Peyer's patch (tissue), 4 donors: ENCODE results near the gene FARP1. TPM values are rescaled to one million over a fixed set of nuclear protein-coding genes. Genes with fewer than 3 reads are reported as not detected.

Experiments used
- DNase-seq, 3 donors: peaks; one replicate each; pipeline ENCODE4 v3.0.0-alpha.2; 2017 to 2019
- H3K27ac ChIP-seq, 4 donors: fragments of 200-600 bp; sonication (generic); one replicate each; pipeline ENCODE4 v1.5.1; 2016 to 2019
- H3K27me3 ChIP-seq, 2 donors: fragments of 200-600 bp; sonication (generic); one replicate each; pipeline ENCODE4 v1.5.1; 2019
- H3K36me3 ChIP-seq, 3 donors: fragments of 200-600 bp; sonication (generic); one replicate each; pipeline ENCODE4 v1.5.1; 2016 to 2019
- H3K4me1 ChIP-seq, 4 donors: fragments of 200-600 bp; sonication (generic); one replicate each; pipeline ENCODE4 v1.5.1; 2016 to 2019
- H3K4me3 ChIP-seq, 4 donors: fragments of 200-600 bp; sonication (generic); 1 replicate in 3 of 4; 2 replicates in 1 of 4; pipeline ENCODE4 v1.5.1; 2016 to 2019; ENCODE audit warnings: mild to moderate bottlenecking in 1 of 4
- H3K9me3 ChIP-seq, 4 donors: fragments of 200-600 bp; sonication (generic); one replicate each; pipeline ENCODE4 v1.5.1; 2016 to 2019; ENCODE audit warnings: mild to moderate bottlenecking in 1 of 4
- CTCF ChIP-seq, 6 experiments: fragments of 450-650 bp in 4 of 6; fragments of 200-600 bp in 2 of 6; sonication (generic) in 1 of 6; IDR thresholded peaks; one replicate each; pipeline ENCODE4 v1.5.1; 2017 to 2019; ENCODE audit warnings: antibody characterized with exemption in 6 of 6, mild to moderate bottlenecking in 3 of 6, moderate library complexity in 1 of 6
- POLR2A ChIP-seq, 2 donors: fragments of 450-650 bp; IDR thresholded peaks; one replicate each; pipeline ENCODE4 v1.5.1; 2017; ENCODE audit warnings: antibody characterized with exemption in 2 of 2, mild to moderate bottlenecking in 2 of 2, moderate library complexity in 2 of 2
- total RNA-seq, 4 donors: library from RNA; depleted of rRNA; stranded (reverse); fragments of >200 nt; gene quantifications; one replicate each; pipeline ENCODE4 v1.1.0, GENCODE V29; 2016

FARP1 gene
- total RNA-seq, 4 donors from 2014 or later = 10.6 to 61.1 (median 14.9) TPM

GRCh38 chr13:98141091-98141490, 1.8 kb upstream of the FARP1 start:
- H3K4me1 ChIP-seq = peaks cover 0 to 9% (median 0%) of the 10 kb centered on the region in 4 donors
- no peak for TF ChIP-seq POLR2A (IDR thresholded peaks at IDR 0.05)
- TF ChIP-seq CTCF (IDR thresholded peaks at IDR 0.05) = no peak
- no peak overlapping the region for H3K27ac ChIP-seq
- no peaks in the 10 kb centered on the region for H3K9me3 ChIP-seq
- no peak overlapping the region for H3K4me3 ChIP-seq
- H3K36me3 ChIP-seq = no peaks in the 10 kb centered on the region
- no peak for DNase-seq
- no peaks in the 10 kb centered on the region for H3K27me3 ChIP-seq

- H3K4me3 ChIP-seq = peak overlapping the region; percentile 40 to 73 (median 60)
- no peaks in the 10 kb centered on the region for H3K27me3 ChIP-seq
- no peaks in the 10 kb centered on the region for H3K36me3 ChIP-seq
- no peak for TF ChIP-seq CTCF (IDR thresholded peaks at IDR 0.05)
- no peak for TF ChIP-seq POLR2A (IDR thresholded peaks at IDR 0.05)
- peaks cover 0 to 9% (median 0%) of the 10 kb centered on the region in 4 donors for H3K4me1 ChIP-seq
- peak overlapping the region in 1 of 4 donors; percentile 49 for H3K27ac ChIP-seq
- no peaks in the 10 kb centered on the region for H3K9me3 ChIP-seq
- DNase-seq = peak in 1 of 3 donors; percentile 49
Measured at GRCh38 chr13:98141509-98142379, 1.1 kb upstream of the FARP1 start.

GRCh38 chr13:98143157-98143553, 261 bp downstream of the FARP1 start:
- Histone ChIP-seq H3K4me1 (peaks cover 0 to 9% (median 0%) of the 10 kb centered on the region in 4 donors), H3K9me3 (no peaks in the 10 kb centered on the region), H3K27ac (peak overlapping the region; percentile 36 to 78 (median 54)), H3K36me3 (no peaks in the 10 kb centered on the region), H3K27me3 (no peaks in the 10 kb centered on the region), H3K4me3 (peak overlapping the region; percentile 41 to 73 (median 60))
- peak in 1 of 3 donors; percentile 55 for DNase-seq
- TF ChIP-seq CTCF (IDR thresholded peaks at IDR 0.05) (no peak), POLR2A (IDR thresholded peaks at IDR 0.05) (no peak)

GRCh38 chr13:98143601-98144026, 720 bp downstream of the FARP1 start:
- peak overlapping the region; percentile 36 to 78 (median 54) for H3K27ac ChIP-seq
- H3K27me3 ChIP-seq = no peaks in the 10 kb centered on the region
- peak in 1 of 3 donors; percentile 50 for DNase-seq
- no peaks in the 10 kb centered on the region for H3K36me3 ChIP-seq
- H3K9me3 ChIP-seq = no peaks in the 10 kb centered on the region
- H3K4me3 ChIP-seq = peak overlapping the region; percentile 41 to 73 (median 60)
- TF ChIP-seq CTCF (IDR thresholded peaks at IDR 0.05) = no peak
- TF ChIP-seq POLR2A (IDR thresholded peaks at IDR 0.05) = no peak
- peaks cover 0 to 9% (median 0%) of the 10 kb centered on the region in 4 donors for H3K4me1 ChIP-seq

GRCh38 chr13:98144027-98144741, 1.3 kb downstream of the FARP1 start:
- DNase-seq = no peak
- Histone ChIP-seq H3K4me3 (peak overlapping the region; percentile 41 to 73 (median 60)), H3K27ac (peak overlapping the region in 3 of 4 donors; percentile 25 to 78 (median 38)), H3K36me3 (no peaks in the 10 kb centered on the region), H3K9me3 (no peaks in the 10 kb centered on the region), H3K4me1 (peaks cover 0 to 9% (median 0%) of the 10 kb centered on the region in 4 donors), H3K27me3 (no peaks in the 10 kb centered on the region)
- no peak for TF ChIP-seq CTCF (IDR thresholded peaks at IDR 0.05)
